ENCODE measurements around the gene RALGAPB. TPM values are rescaled to one million over a fixed set of nuclear protein-coding genes. Genes with fewer than 3 reads are reported as not detected.

RALGAPB gene
- total RNA-seq, 1 donor from 2014 or later, result 34.5 TPM

GRCh38 chr20:38608188-38608587 is 135.5 kb downstream of the RALGAPB start:
- intact Hi-C loops (cut with micrococcal nuclease), result no loop called here

DNA sequence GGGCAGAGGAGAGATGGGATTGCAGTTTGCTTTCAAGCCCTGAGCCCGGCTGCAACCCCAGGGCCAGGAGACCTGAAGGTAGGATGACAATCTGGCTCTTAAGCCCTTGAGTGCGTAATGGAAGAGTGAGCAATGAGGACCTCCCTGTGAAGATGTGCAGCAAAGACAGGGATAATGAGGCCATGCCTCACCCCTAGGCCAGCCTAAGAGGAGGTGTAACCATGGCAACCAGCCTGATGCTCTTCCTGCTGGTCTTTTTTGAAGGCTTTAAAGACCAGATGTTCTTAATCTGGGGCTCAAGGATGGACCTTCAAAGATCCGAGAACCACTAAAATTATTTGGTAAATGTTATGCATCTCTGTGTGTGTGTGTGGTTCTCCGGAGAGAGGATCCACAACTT is 137.2 kb downstream of the RALGAPB start:
- intact Hi-C loops (cut with micrococcal nuclease), result no loop called here

GRCh38 chr20:38610521-38610920 is 137.9 kb downstream of the RALGAPB start:
- intact Hi-C loops (cut with micrococcal nuclease), result no loop called here

DNA sequence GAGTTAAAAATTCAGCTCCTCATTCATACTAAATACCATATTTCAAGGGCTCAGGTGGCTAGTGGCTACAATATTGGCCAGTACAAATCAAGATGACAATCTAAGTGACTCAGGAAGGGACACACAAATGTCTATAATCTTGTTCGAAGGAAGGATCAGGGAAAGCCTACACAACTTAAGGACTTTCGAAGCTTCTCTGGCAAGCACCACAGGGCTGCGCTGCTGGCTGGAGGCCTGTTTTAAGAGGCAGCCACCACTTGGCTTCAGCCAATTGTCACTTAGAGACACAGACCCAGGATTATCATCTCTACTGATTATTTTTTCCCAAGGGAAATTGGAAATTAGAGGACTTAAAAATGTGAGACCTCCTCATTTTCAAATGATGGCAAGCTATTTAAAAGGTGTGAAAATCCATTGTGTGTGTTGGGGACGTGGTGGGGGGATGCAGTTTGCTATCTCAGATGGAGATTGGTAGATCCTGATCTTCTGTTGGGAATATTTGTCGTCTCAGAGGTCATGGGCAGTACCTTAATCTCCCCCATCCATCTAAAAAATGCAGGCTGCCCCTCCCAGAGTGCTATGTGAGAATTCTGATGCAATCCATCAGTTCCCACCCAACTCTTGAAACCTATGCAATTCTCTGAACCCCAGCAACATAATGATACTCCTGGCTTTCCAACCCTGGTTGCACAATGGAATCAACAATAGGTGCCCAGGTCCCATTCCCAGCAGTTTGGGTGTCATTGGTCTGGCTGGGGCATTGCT is 140.3 kb downstream of the RALGAPB start:
- intact Hi-C loops (cut with micrococcal nuclease), result no loop called here

- intact Hi-C loops (cut with micrococcal nuclease), result no loop called here
These were observed 142.6 kb downstream of the RALGAPB start for GRCh38 chr20:38615283-38615682.

DNA sequence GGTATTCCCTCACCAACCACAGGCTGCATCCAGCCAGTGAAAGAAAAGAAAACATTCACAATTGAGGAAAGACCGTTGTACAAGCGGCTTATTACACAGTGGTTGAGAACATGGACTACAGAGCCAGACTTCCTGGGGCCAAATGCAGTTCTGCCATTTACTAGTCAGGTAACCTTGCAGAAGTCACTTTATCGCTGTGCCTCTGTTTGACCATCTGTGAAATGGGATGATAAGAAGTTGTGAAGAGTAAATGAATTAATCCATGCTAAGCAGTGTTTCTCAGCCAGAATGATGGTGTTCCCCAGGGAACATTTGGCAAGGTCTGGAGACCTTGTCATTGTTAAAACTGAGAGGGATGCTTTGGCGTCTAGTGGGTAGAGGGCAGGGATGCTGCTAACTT is 143.8 kb downstream of the RALGAPB start:
- intact Hi-C loops (cut with micrococcal nuclease), result no loop called here

DNA sequence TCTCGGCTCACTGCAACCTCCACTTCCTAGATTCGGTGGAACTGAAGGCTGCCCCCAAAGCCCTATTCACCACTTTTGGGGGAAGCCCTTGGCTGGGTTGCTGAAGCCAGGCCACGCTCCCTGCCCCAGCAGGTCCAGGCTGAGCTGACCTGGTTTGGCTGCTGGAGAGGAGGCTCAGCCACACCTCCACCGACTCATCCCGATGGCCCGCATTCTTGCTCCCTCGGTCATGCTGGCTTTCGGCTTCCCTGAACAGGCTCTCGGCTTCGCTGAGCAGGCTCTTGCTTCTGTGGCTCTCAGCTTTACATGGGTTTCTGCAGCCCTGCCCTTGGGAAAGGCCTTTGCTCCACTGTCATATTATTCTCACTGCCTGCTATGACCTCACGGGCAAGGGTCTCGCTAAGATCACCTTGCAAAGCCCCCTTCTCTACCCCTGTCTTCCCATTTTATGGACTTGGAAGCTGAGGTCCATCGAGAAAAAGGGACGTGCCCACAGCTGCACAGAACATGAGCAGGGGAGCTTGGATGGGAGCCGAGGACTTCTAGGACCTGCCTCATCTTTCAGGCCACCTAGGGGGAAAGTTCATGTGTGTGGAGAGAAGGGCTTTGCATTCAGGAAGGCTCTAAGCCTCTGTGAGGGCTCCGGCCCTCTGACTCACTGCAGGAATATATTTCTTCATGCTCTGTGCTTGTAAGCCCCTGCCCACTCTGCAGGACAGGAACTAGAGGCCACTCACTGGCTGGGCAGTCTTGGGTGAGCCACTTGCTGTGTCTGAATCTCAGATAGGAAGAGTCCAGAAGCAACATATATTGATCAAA is 144.6 kb downstream of the RALGAPB start:
- intact Hi-C loops (cut with micrococcal nuclease), result no loop called here

- intact Hi-C loops (cut with micrococcal nuclease), result no loop called here
These were observed 145.2 kb downstream of the RALGAPB start for GRCh38 chr20:38617830-38618196.

- intact Hi-C loops (cut with micrococcal nuclease), result no loop called here
These were observed 147.8 kb downstream of the RALGAPB start for GRCh38 chr20:38620441-38620840.

GRCh38 chr20:38623061-38623460 is 150.4 kb downstream of the RALGAPB start:
- intact Hi-C loops (cut with micrococcal nuclease), result no loop called here

GRCh38 chr20:38624084-38624483 is 151.4 kb downstream of the RALGAPB start:
- intact Hi-C loops (cut with micrococcal nuclease), result no loop called here

DNA sequence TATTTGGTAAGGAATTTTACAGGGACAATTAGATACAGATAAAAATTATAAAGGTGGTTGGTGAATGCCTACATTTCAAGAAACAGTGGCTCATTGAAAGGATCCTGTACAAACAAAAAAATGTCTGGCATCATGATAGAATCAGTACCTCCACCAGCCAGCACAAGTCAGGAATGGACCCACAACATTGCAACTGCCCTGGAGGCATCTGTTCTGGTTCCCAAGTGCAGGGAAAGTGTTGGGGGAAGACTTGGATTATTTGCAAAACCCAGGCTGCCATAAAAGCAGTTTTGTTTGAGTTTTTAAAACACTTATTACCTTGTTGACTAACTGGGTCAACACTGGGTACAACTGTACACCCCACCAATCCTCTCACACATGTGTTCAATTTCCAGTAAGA is 153.3 kb downstream of the RALGAPB start:
- intact Hi-C loops (cut with micrococcal nuclease), result no loop called here

- intact Hi-C loops (cut with micrococcal nuclease), result no loop called here
These were observed 154.4 kb downstream of the RALGAPB start for GRCh38 chr20:38626921-38627659.

Other genes with a start within 250 kb of the RALGAPB start
- not detected in 2 replicates for gene KIAA1755, start 212.1 kb upstream of the RALGAPB start, total RNA-seq
- not detected in 2 replicates for gene BPI, start 168.7 kb upstream of the RALGAPB start, total RNA-seq
- not detected in 2 replicates for gene LBP, start 126.4 kb upstream of the RALGAPB start, total RNA-seq
- gene SNHG17, start 37.5 kb upstream of the RALGAPB start, total RNA-seq, result 48.6 and 50.3 TPM in 2 replicates
- not detected in 2 replicates for gene ADIG, start 108.4 kb downstream of the RALGAPB start, total RNA-seq
- not detected in 2 replicates for gene ARHGAP40, start 129.0 kb downstream of the RALGAPB start, total RNA-seq

All from T-helper 2 cell treated with Interferon-gamma antibody and Interleukin-4, amounts not matched to agents 100 ng/mL and 5 ng/mL, for 36 hours (primary cell).